ENCODE results near the gene PPIP5K1.
"Not testable (repeated sequence)": the region's sequence is repeated elsewhere in the genome, so short reads cannot be mapped to it uniquely, and the experiment has no call there.

PPIP5K1 gene

GRCh38 chr15:43589778-43590466 is at the start of gene PPIP5K1:
Gene PPIP5K1, minus strand, starts transcription at chr15:43590208. Its CDS starts 5,704 bp downstream, at chr15:43584504.
- H3K4me3 ChIP-seq (ENCODE audit: low read depth, low read length); DNase-seq (ENCODE audit: low read depth, low spot score); in situ Hi-C loops (cut with HindIII; ENCODE audit: low sequenced_read_pairs): not testable (repeated sequence)

- H3K4me3 ChIP-seq (ENCODE audit: low read depth, low read length); DNase-seq (ENCODE audit: low read depth, low spot score); in situ Hi-C loops (cut with HindIII; ENCODE audit: low sequenced_read_pairs): not testable (repeated sequence)
Measured at GRCh38 chr15:43638464-43639204, 48.6 kb upstream of the PPIP5K1 start.

DNA sequence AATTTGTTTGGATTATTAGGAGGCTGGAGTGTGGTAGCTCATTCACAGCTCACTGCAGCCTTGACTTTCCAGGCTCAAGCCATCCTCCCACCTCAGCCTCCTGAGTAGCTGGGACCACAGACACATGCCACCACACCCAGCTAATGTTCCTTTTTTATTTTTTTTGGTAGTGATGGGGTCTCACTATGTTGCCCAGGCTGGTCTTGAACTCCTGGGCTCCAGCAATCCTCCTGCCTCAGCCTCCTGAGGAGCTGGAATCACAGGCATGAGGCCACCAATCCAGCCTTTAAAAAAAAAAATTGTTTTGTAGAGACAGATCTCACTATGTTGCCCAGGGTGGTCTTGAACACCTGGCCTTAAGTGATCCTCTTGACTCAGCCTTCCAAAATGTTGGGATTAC is 36.9 kb upstream of the PPIP5K1 start:
- in situ Hi-C loops (cut with HindIII; ENCODE audit: low sequenced_read_pairs) = not testable (repeated sequence)

GRCh38 chr15:43625106-43625505 is 35.1 kb upstream of the PPIP5K1 start:
- TF ChIP-seq CTCF (IDR thresholded peaks at IDR 0.05; ENCODE audit: low read depth, low read length) = no peak
- no peak for DNase-seq (ENCODE audit: low read depth, low spot score)
- in situ Hi-C loops (cut with HindIII; ENCODE audit: low sequenced_read_pairs) = no loop called here

More for the DNA sequence above, 36.9 kb upstream of the PPIP5K1 start:
- DNase-seq (ENCODE audit: low read depth, low spot score); H3K4me3 ChIP-seq (ENCODE audit: low read depth, low read length): not testable (repeated sequence)

GRCh38 chr15:43622068-43622799 is 32.2 kb upstream of the PPIP5K1 start:
- in situ Hi-C loops (cut with HindIII; ENCODE audit: low sequenced_read_pairs); DNase-seq (ENCODE audit: low read depth, low spot score); H3K4me3 ChIP-seq (ENCODE audit: low read depth, low read length): not testable (repeated sequence)

More at GRCh38 chr15:43625106-43625505, 35.1 kb upstream of the PPIP5K1 start:
- H3K4me3 ChIP-seq (ENCODE audit: low read depth, low read length) = no peak overlapping the region

GRCh38 chr15:43618700-43619099 is 28.7 kb upstream of the PPIP5K1 start, which contains the start of gene STRC:
Gene STRC, minus strand, starts transcription at chr15:43618800. Its CDS starts 78 bp downstream, at chr15:43618722.
- in situ Hi-C loops (cut with HindIII; ENCODE audit: low sequenced_read_pairs); H3K4me3 ChIP-seq (ENCODE audit: low read depth, low read length); DNase-seq (ENCODE audit: low read depth, low spot score): not testable (repeated sequence)

GRCh38 chr15:43617750-43618149 is 27.7 kb upstream of the PPIP5K1 start:
- in situ Hi-C loops (cut with HindIII; ENCODE audit: low sequenced_read_pairs); H3K4me3 ChIP-seq (ENCODE audit: low read depth, low read length); DNase-seq (ENCODE audit: low read depth, low spot score): not testable (repeated sequence)

DNA sequence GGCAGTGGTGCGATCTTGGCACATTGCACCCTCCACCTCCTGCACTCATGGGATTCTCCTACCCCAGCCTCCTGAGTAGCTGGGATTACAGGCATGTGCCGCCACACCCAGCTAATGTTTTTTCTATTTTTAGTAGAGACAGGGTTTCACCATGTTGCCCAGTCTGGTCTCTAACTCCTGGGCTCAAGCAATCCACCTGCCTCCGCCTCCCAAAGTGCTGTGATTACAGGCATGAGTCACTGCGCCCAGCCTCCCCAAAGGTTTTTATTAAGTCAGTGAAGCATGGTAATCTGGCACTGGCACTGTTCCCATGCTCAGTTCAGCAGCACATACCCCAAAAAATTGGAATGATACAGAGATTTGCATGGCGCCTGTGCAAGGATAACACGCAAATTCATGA is 12.2 kb upstream of the PPIP5K1 start:
- in situ Hi-C loops (cut with HindIII; ENCODE audit: low sequenced_read_pairs); H3K4me3 ChIP-seq (ENCODE audit: low read depth, low read length); DNase-seq (ENCODE audit: low read depth, low spot score): not testable (repeated sequence)

DNA sequence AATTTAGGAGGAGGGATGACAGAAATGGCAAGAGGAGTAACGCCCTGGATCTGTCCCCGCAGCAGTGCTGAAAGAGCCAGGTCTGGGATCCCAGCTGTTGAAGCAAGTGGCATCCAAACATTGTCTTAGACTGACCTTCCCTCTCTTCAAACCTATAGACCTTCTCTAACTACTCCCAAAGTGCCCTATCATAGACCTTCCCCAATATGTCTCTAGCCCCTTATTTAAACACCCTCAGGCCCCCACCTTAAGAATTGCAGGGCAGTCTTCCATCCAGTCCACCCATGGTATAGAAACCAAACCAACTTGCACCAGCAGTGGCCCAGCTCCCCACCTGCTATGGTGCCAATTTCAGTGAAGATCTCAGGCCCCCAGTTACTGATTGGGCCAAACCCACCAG is 10.2 kb upstream of the PPIP5K1 start:
- H3K4me3 ChIP-seq (ENCODE audit: low read depth, low read length); DNase-seq (ENCODE audit: low read depth, low spot score); in situ Hi-C loops (cut with HindIII; ENCODE audit: low sequenced_read_pairs): not testable (repeated sequence)

- DNase-seq (ENCODE audit: low read depth, low spot score); in situ Hi-C loops (cut with HindIII; ENCODE audit: low sequenced_read_pairs); H3K4me3 ChIP-seq (ENCODE audit: low read depth, low read length): not testable (repeated sequence)
Measured at GRCh38 chr15:43599131-43599530, 9.1 kb upstream of the PPIP5K1 start.

- H3K4me3 ChIP-seq (ENCODE audit: low read depth, low read length); in situ Hi-C loops (cut with HindIII; ENCODE audit: low sequenced_read_pairs); DNase-seq (ENCODE audit: low read depth, low spot score): not testable (repeated sequence)
Measured at GRCh38 chr15:43593328-43594190, 3.6 kb upstream of the PPIP5K1 start, which contains the start of gene CKMT1B. Gene CKMT1B, plus strand, starts transcription at chr15:43594027. Its CDS starts 192 bp downstream, at chr15:43594219.

DNA sequence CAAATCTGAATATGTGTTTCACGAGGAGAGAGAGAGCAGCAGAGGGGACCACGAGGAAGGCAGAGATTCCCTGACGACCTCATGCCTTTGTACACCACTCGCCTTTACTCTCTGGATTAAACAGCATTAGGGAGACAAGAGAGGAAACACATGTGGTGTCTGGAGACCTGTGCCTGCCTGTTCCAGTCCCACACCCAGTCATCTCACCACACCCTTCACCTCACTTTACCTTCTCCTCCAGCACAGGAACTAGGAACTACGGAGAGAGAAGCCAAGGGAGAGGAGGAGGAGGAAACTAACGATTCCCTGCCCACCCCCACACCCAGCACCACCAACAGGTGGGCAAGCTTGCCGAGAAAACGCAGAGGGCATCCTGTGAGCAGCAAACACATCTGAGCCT is 2.8 kb upstream of the PPIP5K1 start:
- in situ Hi-C loops (cut with HindIII; ENCODE audit: low sequenced_read_pairs); H3K4me3 ChIP-seq (ENCODE audit: low read depth, low read length); DNase-seq (ENCODE audit: low read depth, low spot score): not testable (repeated sequence)

GRCh38 chr15:43574607-43575006 is 15.4 kb downstream of the PPIP5K1 start:
- in situ Hi-C loops (cut with HindIII; ENCODE audit: low sequenced_read_pairs) = not testable (repeated sequence)

DNA sequence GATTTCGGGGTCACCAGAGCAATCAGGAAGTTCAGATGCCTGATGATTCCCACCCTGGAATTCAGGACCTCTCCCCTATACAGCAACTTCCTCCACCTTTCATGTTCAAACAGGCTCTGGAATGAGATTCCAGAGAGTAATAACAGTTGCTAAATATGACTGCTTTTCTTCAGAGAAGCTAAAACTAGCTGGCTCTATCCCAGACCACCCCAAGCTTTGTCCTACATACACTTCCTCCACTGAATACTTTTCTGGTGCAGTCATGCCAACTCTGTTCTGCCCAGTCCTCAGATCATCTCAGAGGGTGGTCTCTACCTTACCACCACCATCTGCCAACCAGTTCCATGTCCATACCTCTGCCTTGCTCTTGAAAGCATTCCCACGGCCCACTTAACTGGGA is 23.4 kb downstream of the PPIP5K1 start:
- H3K4me3 ChIP-seq (ENCODE audit: low read depth, low read length); DNase-seq (ENCODE audit: low read depth, low spot score); in situ Hi-C loops (cut with HindIII; ENCODE audit: low sequenced_read_pairs): not testable (repeated sequence)

More at GRCh38 chr15:43574607-43575006, 15.4 kb downstream of the PPIP5K1 start:
- not testable (repeated sequence) for H3K4me3 ChIP-seq (ENCODE audit: low read depth, low read length); DNase-seq (ENCODE audit: low read depth, low spot score)

GRCh38 chr15:43563793-43564192 is 26.2 kb downstream of the PPIP5K1 start:
- H3K4me3 ChIP-seq (ENCODE audit: low read depth, low read length); DNase-seq (ENCODE audit: low read depth, low spot score); in situ Hi-C loops (cut with HindIII; ENCODE audit: low sequenced_read_pairs): not testable (repeated sequence)
